HepG2 (cell line): ENCODE data around the gene NUPR2. TPM values are rescaled to one million over a fixed set of nuclear protein-coding genes. Genes with fewer than 3 reads are reported as not detected.
A peak's percentile ranks its signal among the peaks of the same experiment; 100 is the strongest.

ENCODE experiments used
- ATAC-seq: fragments of 200-7000 bp; cut with Tn5 transposase; 3 replicates; pipeline ENCODE4 v1.9.1; 2020; ENCODE audit warnings: mild to moderate bottlenecking, moderate library complexity
- BruUV-seq: library from RNA; stranded (reverse); fragments of 400-500 nt; replicated peaks from 2 replicates; lab custom pipeline; 2021; lab: Mats Ljungman, UMichigan
- CTCF ChIA-PET: fragments of 300-600 bp; formaldehyde crosslinking; extraction: SDS; loops from one replicate; lab custom pipeline; 2021; ENCODE audit warnings: low total read pairs, inconsistent platforms, low intra/inter-chr PET ratio; lab: Yijun Ruan, JAX
- POLR2A ChIA-PET: fragments of 350-600 bp; sonication (Branson Sonifier 250); formaldehyde crosslinking; loops from one replicate; lab custom pipeline; 2020; ENCODE audit warnings: antibody characterized with exemption, inconsistent platforms; lab: Yijun Ruan, JAX
- DNase-seq: peaks from one replicate; pipeline ENCODE4 v3.0.0-alpha.2; 2015; ENCODE audit warnings: low spot score
- FAIRE-seq: peaks from 3 replicates; lab custom pipeline; 2011; peaks lifted over from hg19 to GRCh38; lab: Jason Lieb, UNC
- H2AFZ ChIP-seq: one replicate; pipeline ENCODE4 v1.6.1; 2011; ENCODE audit warnings: low read length, inconsistent platforms
- H3K27ac ChIP-seq: fragments of 300-600 bp; 3 replicates; pipeline ENCODE4 v1.8.0; 2011; ENCODE audit warnings: mixed run types, mild to moderate bottlenecking, mixed read lengths, low read length, inconsistent platforms; ENCODE audit not compliant: insufficient read depth; ENCODE audit errors: extremely low read length
- H3K27me3 ChIP-seq, 2 experiments: fragments of 200-600 bp in 1 of 2; 2 replicates in 1 of 2; 3 replicates in 1 of 2; pipeline versions ENCODE4 v1.6.0 to v1.8.0; 2011; ENCODE audit warnings: low read length in 2 of 2, mild to moderate bottlenecking in 2 of 2, moderate library complexity in 2 of 2, inconsistent platforms in 1 of 2; ENCODE audit not compliant: insufficient read depth in 2 of 2, control insufficient read depth in 1 of 2
- H3K36me3 ChIP-seq, 2 experiments: fragments of 200-600 bp in 1 of 2; replicated peaks in 1 of 2; 2 replicates in 1 of 2; 3 replicates in 1 of 2; pipeline versions ENCODE4 v1.5.1 to v1.8.0; 2011; ENCODE audit warnings: low read length in 2 of 2, inconsistent platforms in 1 of 2; ENCODE audit not compliant: insufficient read depth in 2 of 2, control insufficient read depth in 1 of 2
- H3K4me1 ChIP-seq: 2 replicates; pipeline ENCODE4 v1.5.1; 2012; ENCODE audit warnings: low read length, inconsistent platforms; ENCODE audit not compliant: insufficient read depth
- H3K4me2 ChIP-seq: 2 replicates; pipeline ENCODE4 v1.6.0; 2011; ENCODE audit warnings: low read depth, low read length, inconsistent platforms
- H3K4me3 ChIP-seq, 3 experiments: fragments of 200-600 bp in 1 of 3; sonication (generic), shearing (Covaris generic) in 1 of 3; replicated peaks in 1 of 3; 2 replicates each; pipeline ENCODE4 v1.5.1; 2011 to 2016; ENCODE audit warnings: low read length in 3 of 3, inconsistent platforms in 2 of 3, low read depth in 2 of 3, mild to moderate bottlenecking in 2 of 3, control low read depth in 1 of 3, mixed read lengths in 1 of 3; ENCODE audit not compliant: insufficient read depth in 1 of 3
- H3K79me2 ChIP-seq: one replicate; pipeline ENCODE4 v1.6.1; 2011; ENCODE audit warnings: low read length, inconsistent platforms; ENCODE audit not compliant: insufficient read depth
- H3K9ac ChIP-seq: 2 replicates; pipeline ENCODE4 v1.6.0; 2011; ENCODE audit warnings: mild to moderate bottlenecking, low read depth, low read length, inconsistent platforms; ENCODE audit not compliant: insufficient read depth
- H3K9me3 ChIP-seq: 2 replicates; pipeline ENCODE4 v1.5.1; 2012; ENCODE audit warnings: mild to moderate bottlenecking, low read length
- H4K20me1 ChIP-seq: 2 replicates; pipeline ENCODE4 v1.6.0; 2011; ENCODE audit warnings: inconsistent platforms, mild to moderate bottlenecking, low read length, moderate library complexity; ENCODE audit not compliant: insufficient read depth
- AKAP8 ChIP-seq: sonication (generic); formaldehyde crosslinking; IDR thresholded peaks from 2 replicates; pipeline ENCODE4 v1.5.1; 2020; ENCODE audit warnings: mild to moderate bottlenecking, missing genetic modification reagents
- CBFB ChIP-seq: sonication (generic); formaldehyde crosslinking; IDR thresholded peaks from 2 replicates; pipeline ENCODE4 v1.4.0; 2020; ENCODE audit warnings: missing genetic modification reagents
- CHD4 ChIP-seq: fragments of 200-600 bp; sonication (generic); IDR thresholded peaks from 2 replicates; pipeline ENCODE4 v1.7.0; 2017; ENCODE audit warnings: mild to moderate bottlenecking, low read length, borderline replicate concordance
- DRAP1 ChIP-seq: IDR thresholded peaks from 2 replicates; pipeline ENCODE4 v1.6.1; 2016; ENCODE audit warnings: missing genetic modification reagents, missing compliant biosample characterization
- EED ChIP-seq: sonication (generic); formaldehyde crosslinking; IDR thresholded peaks from 2 replicates; pipeline ENCODE4 v1.5.0; 2020; ENCODE audit warnings: mild to moderate bottlenecking, missing genetic modification reagents
- FOXK2 ChIP-seq: fragments of 450-650 bp; IDR thresholded peaks from 2 replicates; pipeline ENCODE4 v1.6.1; 2016
- KDM2A ChIP-seq: sonication (generic); formaldehyde crosslinking; IDR thresholded peaks from 2 replicates; pipeline ENCODE4 v1.4.0; 2020; ENCODE audit warnings: low read depth, missing genetic modification reagents, borderline replicate concordance
- MIXL1 ChIP-seq: IDR thresholded peaks from 2 replicates; pipeline ENCODE4 v1.6.1; 2016
- MXD1 ChIP-seq: sonication (generic); formaldehyde crosslinking; IDR thresholded peaks from 2 replicates; pipeline ENCODE4 v1.4.0; 2020; ENCODE audit warnings: mild to moderate bottlenecking, missing genetic modification reagents
- MXD4 ChIP-seq: IDR thresholded peaks from 2 replicates; pipeline ENCODE4 v1.6.1; 2016; ENCODE audit warnings: mild to moderate bottlenecking, missing biosample characterization, missing genetic modification reagents
- REXO4 ChIP-seq: sonication (generic); formaldehyde crosslinking; IDR thresholded peaks from 2 replicates; pipeline ENCODE4 v1.8.0; 2022; ENCODE audit warnings: missing genetic modification reagents, mild to moderate bottlenecking, borderline replicate concordance
- SIX1 ChIP-seq: sonication (generic); formaldehyde crosslinking; IDR thresholded peaks from 2 replicates; pipeline ENCODE4 v1.4.0; 2020; ENCODE audit warnings: missing genetic modification reagents, borderline replicate concordance
- SKIL ChIP-seq: sonication (generic); formaldehyde crosslinking; IDR thresholded peaks from 2 replicates; pipeline ENCODE4 v1.8.0; 2022; ENCODE audit warnings: missing genetic modification reagents, mild to moderate bottlenecking, moderate library complexity, borderline replicate concordance
- ZKSCAN8 ChIP-seq: IDR thresholded peaks from 2 replicates; pipeline ENCODE4 v1.6.1; 2016; ENCODE audit warnings: borderline replicate concordance, missing genetic modification reagents, missing compliant biosample characterization
- ZNF18 ChIP-seq: sonication (generic); formaldehyde crosslinking; IDR thresholded peaks from 2 replicates; pipeline ENCODE4 v1.8.0; 2022; ENCODE audit warnings: mild to moderate bottlenecking, missing genetic modification reagents; ENCODE audit not compliant: insufficient replicate concordance
- ZNF253 ChIP-seq: sonication (generic); formaldehyde crosslinking; IDR thresholded peaks from 2 replicates; pipeline ENCODE4 v1.8.0; 2022; ENCODE audit warnings: mild to moderate bottlenecking, missing genetic modification reagents, borderline replicate concordance
- ZNF3 ChIP-seq: IDR thresholded peaks from 2 replicates; pipeline ENCODE4 v1.7.0; 2017; ENCODE audit warnings: inconsistent platforms
- ZNF367 ChIP-seq: sonication (generic); formaldehyde crosslinking; IDR thresholded peaks from 2 replicates; pipeline ENCODE4 v1.4.0; 2020; ENCODE audit warnings: missing genetic modification reagents, borderline replicate concordance
- ZNF839 ChIP-seq: sonication (generic); formaldehyde crosslinking; IDR thresholded peaks from 2 replicates; pipeline ENCODE4 v1.4.0; 2020; ENCODE audit warnings: missing genetic modification reagents, mild to moderate bottlenecking, borderline replicate concordance
- WGBS: methylation state at CpG from one replicate; pipeline ENCODE4 v1.1.6; 2017; ENCODE audit warnings: low lambda C conversion rate; 5-methylcytosine and 5-hydroxymethylcytosine counted together
- in situ Hi-C: cut with HindIII; loops from 2 replicates; pipeline ENCODE4 v1.10.0; 2017; ENCODE audit warnings: low pct_unique_long_range_greater_than_20kb; ENCODE audit not compliant: extremely low pct_ligation_motif_present
- intact Hi-C: fragments of 100-400 bp; cut with micrococcal nuclease; formaldehyde crosslinking; loops from one replicate; pipeline ENCODE4 v1.10.0; 2022; ENCODE audit not compliant: unreplicated experiment
- polyA plus RNA-seq, 8 experiments: library from polyadenylated mRNA; depleted of rRNA in 3 of 8; stranded (reverse) in 7 of 8; unstranded in 1 of 8; fragments of >200 nt; fragmentation: Illumina TruSeq in 4 of 8; extraction: Trizol in 4 of 8; gene quantifications; 2 replicates each; pipeline versions ENCODE4 v1.2.1 to v1.2.3, GENCODE V29; 2011 to 2016; ENCODE audit warnings: low read depth in 4 of 8, missing spikeins in 1 of 8, mixed read lengths in 1 of 8; ENCODE audit not compliant: insufficient read depth in 1 of 8
- total RNA-seq, 5 experiments: library from RNA; depleted of rRNA; stranded (reverse); fragments of >200 nt; fragmentation: Illumina TruSeq; extraction: Trizol; gene quantifications; 2 replicates each; pipeline ENCODE4 v1.2.3, GENCODE V29; 2016; ENCODE audit warnings: low read depth in 1 of 5

NUPR2 gene
- total and polyA plus RNA-seq, 2 of the 13 experiments (the other 11 are each of a cell fraction or from before 2014, with no cell fraction given) = not detected

- no peak for TF ChIP-seq REXO4 (CRISPR knock-in tag)
- no peak for TF ChIP-seq KDM2A
- no peak for TF ChIP-seq ZNF253 (CRISPR knock-in tag)
- no peak for TF ChIP-seq ZKSCAN8
- no peak for TF ChIP-seq MXD4 (CRISPR knock-in tag)
- no peak for TF ChIP-seq ZNF839
- TF ChIP-seq ZNF367 (CRISPR knock-in tag) = no peak
- TF ChIP-seq ZNF18 (CRISPR knock-in tag) = no peak
- TF ChIP-seq CHD4 = no peak
These were observed 8.3 kb downstream of the NUPR2 start (continued) for GRCh38 chr7:56107954-56108258.

GRCh38 chr7:56106108-56107073, 9.8 kb downstream of the NUPR2 start, which contains the start of gene CHCHD2:
Gene CHCHD2, minus strand, starts transcription at chr7:56106476. Its CDS starts 63 bp downstream, at chr7:56106413.
- peaks cover 6% of the 10 kb centered on the region; the same call in 1 of the 2 replicates for H3K9me3 ChIP-seq
- ATAC-seq (peak; percentile 100), DNase-seq (peak; percentile 98), FAIRE-seq (peak; percentile 99)
- 9% methylated on average over 38 of the region's 57 CpGs for WGBS
- no TSS peak for BruUV-seq
- ChIA-PET CTCF (no interaction called here), POLR2A (interaction anchor here (0.5 to 1.7 kb wide), 14 partner anchors 10 to 928 kb away, joined by 3 to 9 read pairs (median 3); partner anchors contain the start of genes CCT6A, NIPSNAP2, PHKG1 and PSPH)
- peak within 1 kb of the TSS; percentile 58 for H2AFZ ChIP-seq
- intact Hi-C loops = no loop called here
- peaks cover 16% of the 10 kb centered on the region; the same call in 1 of the 2 replicates for H3K4me1 ChIP-seq
- peak within 1 kb of the TSS; percentile 84 for H3K27ac ChIP-seq
- in situ Hi-C loops = no loop called here
- H3K9ac ChIP-seq = peak within 1 kb of the TSS; percentile 93
- no peaks in the 10 kb centered on the region; a peak in 1 of 5 replicates for H3K27me3 ChIP-seq
- H3K79me2 ChIP-seq = peaks cover 29% of the 10 kb centered on the region
- H3K36me3 ChIP-seq = peaks cover 6 to 28% of the 10 kb centered on the region in 2 experiments
- no peaks in the 10 kb centered on the region; the same call in 1 of the 2 replicates for H4K20me1 ChIP-seq
- H3K4me2 ChIP-seq = peak within 1 kb of the TSS; percentile 78
- H3K4me3 ChIP-seq = peak within 1 kb of the TSS; percentile 71 to 92 (median 84)
- TF ChIP-seq SIX1 (CRISPR knock-in tag) = peak; percentile 46; the same call in 1 of the 2 replicates
- TF ChIP-seq ZNF3 (CRISPR knock-in tag) = no peak
- TF ChIP-seq DRAP1 (CRISPR knock-in tag) = peak; percentile 77
- TF ChIP-seq SKIL = no peak; the same call in 1 of the 2 replicates
- TF ChIP-seq MIXL1 (CRISPR knock-in tag) = 0 out of 2 replicates have a peak, but pooled peaks have one; percentile 28
- peak; percentile 95 for TF ChIP-seq CBFB (CRISPR knock-in tag)
- TF ChIP-seq EED (CRISPR knock-in tag) = 0 out of 2 replicates have a peak, but pooled peaks have one; percentile 66
- TF ChIP-seq FOXK2 = no peak
- 0 out of 2 replicates have a peak, but pooled peaks have one; percentile 35 for TF ChIP-seq AKAP8 (CRISPR knock-in tag)
- peak; percentile 82; the same call in 1 of the 2 replicates for TF ChIP-seq MXD1 (CRISPR knock-in tag)
